PFSK-1 (cell line): ENCODE data around the gene IL17RC.

Experiments
- FOXP2 ChIP-seq: optimal IDR thresholded peaks from 2 replicates; pipeline ENCODE3; 2011; ENCODE audit warnings: borderline replicate concordance, control low read depth, inconsistent platforms; ENCODE audit not compliant: insufficient read depth; ENCODE audit errors: extremely low read length, extremely low read depth
- POLR2AphosphoS5 ChIP-seq: IDR thresholded peaks from 2 replicates; pipeline ENCODE4 v1.6.1; 2012; ENCODE audit warnings: low read depth, mild to moderate bottlenecking, control low read depth, low read length, moderate library complexity
- REST ChIP-seq, 2 experiments: IDR thresholded peaks; 2 replicates each; pipeline versions ENCODE4 v1.6.1 to v1.8.0; 2011 to 2012; ENCODE audit warnings: low read depth in 2 of 2, low read length in 2 of 2, control low read depth in 1 of 2, inconsistent platforms in 1 of 2, mild to moderate bottlenecking in 1 of 2, moderate library complexity in 1 of 2; ENCODE audit not compliant: insufficient read depth in 1 of 2
- SIN3A ChIP-seq: IDR thresholded peaks from 2 replicates; pipeline ENCODE4 v1.6.1; 2012; ENCODE audit warnings: mild to moderate bottlenecking, low read length, moderate library complexity, borderline replicate concordance; ENCODE audit not compliant: insufficient read depth
- TAF1 ChIP-seq: IDR thresholded peaks from 2 replicates; pipeline ENCODE4 v1.6.1; 2012; ENCODE audit warnings: low read length, control low read depth, borderline replicate concordance; ENCODE audit not compliant: insufficient read depth

The IL17RC gene

GRCh38 chr3:9901967-9902366, 14.9 kb upstream of the IL17RC start:
- TF ChIP-seq REST (IDR thresholded peaks at IDR 0.05; ENCODE audit: insufficient read depth in 1 of 2, low read depth in 2 of 2, low read length in 2 of 2) = no peak
- TF ChIP-seq POLR2AphosphoS5 = no peak
- TF ChIP-seq FOXP2 = no peak
- no peak for TF ChIP-seq TAF1
- no peak for TF ChIP-seq SIN3A

GRCh38 chr3:9902372-9903237, 14.3 kb upstream of the IL17RC start, which contains the start of gene IL17RE:
IL17RE (plus strand) TSS chr3:9902848; CDS start chr3:9902933, 85 bp downstream.
- TF ChIP-seq FOXP2 (no peak), REST (IDR thresholded peaks at IDR 0.05; ENCODE audit: insufficient read depth in 1 of 2, low read depth in 2 of 2, low read length in 2 of 2) (no peak), POLR2AphosphoS5 (no peak), TAF1 (no peak), SIN3A (no peak)

DNA sequence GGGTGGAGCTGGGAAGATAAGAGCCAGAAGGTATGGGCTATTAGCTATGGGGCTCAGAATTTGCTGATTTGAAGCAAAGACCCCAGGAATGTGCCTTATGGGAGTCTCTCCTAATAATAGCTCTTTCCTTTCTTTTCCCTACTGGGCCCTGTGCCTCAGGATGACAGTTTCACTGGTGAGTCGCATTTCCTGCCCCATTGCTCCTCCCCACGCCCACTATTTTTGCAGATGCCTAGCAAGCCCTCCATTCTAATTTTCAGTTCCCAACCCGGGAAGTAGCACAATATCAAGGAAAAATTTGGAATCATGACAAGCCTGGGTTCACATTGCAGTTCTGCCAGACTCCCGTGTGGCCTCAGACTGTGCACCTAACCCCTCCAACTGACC, 13.7 kb upstream of the IL17RC start:
- no peak for TF ChIP-seq FOXP2
- no peak for TF ChIP-seq REST (IDR thresholded peaks at IDR 0.05; ENCODE audit: insufficient read depth in 1 of 2, low read depth in 2 of 2, low read length in 2 of 2)
- no peak for TF ChIP-seq SIN3A
- no peak for TF ChIP-seq TAF1

- TF ChIP-seq SIN3A = no peak
- no peak for TF ChIP-seq POLR2AphosphoS5
- no peak for TF ChIP-seq FOXP2
- TF ChIP-seq REST (IDR thresholded peaks at IDR 0.05; ENCODE audit: insufficient read depth in 1 of 2, low read depth in 2 of 2, low read length in 2 of 2) = no peak
- TF ChIP-seq TAF1 = no peak
Measured at GRCh38 chr3:9903904-9904303, 13.0 kb upstream of the IL17RC start.

GRCh38 chr3:9906480-9906879, 10.4 kb upstream of the IL17RC start:
- no peak for TF ChIP-seq REST (IDR thresholded peaks at IDR 0.05; ENCODE audit: insufficient read depth in 1 of 2, low read depth in 2 of 2, low read length in 2 of 2)
- TF ChIP-seq FOXP2 = no peak
- no peak for TF ChIP-seq POLR2AphosphoS5
- TF ChIP-seq TAF1 = no peak
- no peak for TF ChIP-seq SIN3A
